Measurements from ENCODE around the gene KCNH1.
"Not testable (repeated sequence)": the region's sequence is repeated elsewhere in the genome, so short reads cannot be mapped to it uniquely, and the experiment has no call there.

Gene KCNH1

GRCh38 chr1:211024901-211025300 is 109.0 kb downstream of the KCNH1 start:
- TF ChIP-seq, protein P1, sequence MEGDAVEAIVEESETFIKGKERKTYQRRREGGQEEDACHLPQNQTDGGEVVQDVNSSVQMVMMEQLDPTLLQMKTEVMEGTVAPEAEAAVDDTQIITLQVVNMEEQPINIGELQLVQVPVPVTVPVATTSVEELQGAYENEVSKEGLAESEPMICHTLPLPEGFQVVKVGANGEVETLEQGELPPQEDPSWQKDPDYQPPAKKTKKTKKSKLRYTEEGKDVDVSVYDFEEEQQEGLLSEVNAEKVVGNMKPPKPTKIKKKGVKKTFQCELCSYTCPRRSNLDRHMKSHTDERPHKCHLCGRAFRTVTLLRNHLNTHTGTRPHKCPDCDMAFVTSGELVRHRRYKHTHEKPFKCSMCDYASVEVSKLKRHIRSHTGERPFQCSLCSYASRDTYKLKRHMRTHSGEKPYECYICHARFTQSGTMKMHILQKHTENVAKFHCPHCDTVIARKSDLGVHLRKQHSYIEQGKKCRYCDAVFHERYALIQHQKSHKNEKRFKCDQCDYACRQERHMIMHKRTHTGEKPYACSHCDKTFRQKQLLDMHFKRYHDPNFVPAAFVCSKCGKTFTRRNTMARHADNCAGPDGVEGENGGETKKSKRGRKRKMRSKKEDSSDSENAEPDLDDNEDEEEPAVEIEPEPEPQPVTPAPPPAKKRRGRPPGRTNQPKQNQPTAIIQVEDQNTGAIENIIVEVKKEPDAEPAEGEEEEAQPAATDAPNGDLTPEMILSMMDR (IDR thresholded peaks at IDR 0.05; ENCODE audit: low read depth, low read length), result no peak
- no peak for DNase-seq (ENCODE audit: extremely low read depth, low read depth)

DNA sequence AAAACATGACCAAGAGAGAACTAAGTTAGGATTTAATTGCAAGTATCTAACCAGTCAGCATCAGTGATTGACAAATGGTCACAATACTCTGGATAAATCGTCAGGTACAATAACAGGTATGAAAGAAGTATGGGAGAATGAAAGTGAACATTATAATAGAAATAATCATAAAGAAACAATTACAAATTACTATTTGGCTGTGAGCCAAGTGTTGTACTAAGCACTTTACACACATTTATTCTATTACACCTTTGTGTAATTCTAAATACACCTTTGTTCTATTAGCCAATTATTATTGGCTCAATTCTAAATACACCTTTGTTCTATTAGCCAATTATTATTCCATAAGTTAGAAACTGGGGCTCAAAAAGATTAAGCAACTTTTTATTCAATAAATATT is 114.7 kb downstream of the KCNH1 start:
- DNase-seq (ENCODE audit: extremely low read depth, low read depth), result no peak
- TF ChIP-seq, protein P1 (IDR thresholded peaks at IDR 0.05; ENCODE audit: low read depth, low read length), result no peak

GRCh38 chr1:211018690-211019089 is 115.3 kb downstream of the KCNH1 start:
- TF ChIP-seq, protein P1 (IDR thresholded peaks at IDR 0.05; ENCODE audit: low read depth, low read length), result no peak

GRCh38 chr1:211017075-211017718 is 116.8 kb downstream of the KCNH1 start:
- TF ChIP-seq, protein P1 (IDR thresholded peaks at IDR 0.05; ENCODE audit: low read depth, low read length), result no peak

More at GRCh38 chr1:211018690-211019089, 115.3 kb downstream of the KCNH1 start:
- DNase-seq (ENCODE audit: extremely low read depth, low read depth), result no peak

GRCh38 chr1:211014275-211014674 is 119.7 kb downstream of the KCNH1 start:
- TF ChIP-seq, protein P1 (IDR thresholded peaks at IDR 0.05; ENCODE audit: low read depth, low read length), result no peak
- no peak for DNase-seq (ENCODE audit: extremely low read depth, low read depth)

More at GRCh38 chr1:211017075-211017718, 116.8 kb downstream of the KCNH1 start:
- DNase-seq (ENCODE audit: extremely low read depth, low read depth), result no peak

DNA sequence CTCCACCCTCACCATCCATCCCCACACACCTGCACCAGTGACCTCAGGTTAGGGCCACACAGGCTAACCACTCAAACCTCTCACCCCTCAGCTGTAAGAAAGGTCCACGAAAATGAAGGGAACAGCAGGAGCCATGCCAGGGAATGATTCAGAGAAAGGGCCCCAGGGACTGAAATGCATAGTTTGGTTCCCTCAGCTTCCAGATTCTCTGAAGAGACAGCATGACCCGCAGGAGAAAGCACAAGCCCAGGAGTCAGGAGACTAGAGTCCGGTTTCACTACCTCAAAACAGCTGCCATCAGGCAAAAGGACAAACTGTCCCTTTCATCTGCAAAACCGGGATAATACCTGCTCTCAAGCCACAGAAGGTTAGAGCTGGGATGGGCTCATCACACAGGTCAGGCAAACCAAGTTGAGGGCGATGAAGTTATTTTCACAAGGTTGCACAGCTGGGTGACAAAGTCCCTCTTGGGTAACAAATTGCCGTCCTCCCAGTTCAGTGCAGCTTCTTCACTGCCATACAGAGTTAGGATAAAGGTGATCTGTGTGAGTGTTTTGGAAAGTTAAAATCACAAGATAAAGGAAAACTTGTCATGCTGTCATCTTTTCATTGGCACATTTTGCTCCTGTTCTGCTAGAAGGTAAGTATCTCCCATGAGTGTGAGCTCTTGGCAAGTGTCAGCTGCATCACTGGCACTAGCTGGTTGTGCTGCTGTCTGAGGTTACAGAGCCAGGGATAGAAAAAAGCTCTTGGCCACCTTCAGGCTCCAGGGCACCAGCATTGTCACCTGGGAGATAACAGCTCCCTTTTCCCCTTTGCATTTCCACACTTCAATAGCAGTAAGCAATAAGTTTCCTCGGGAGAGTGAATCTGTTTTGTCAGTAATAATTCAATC is 120.4 kb downstream of the KCNH1 start:
- TF ChIP-seq, protein P1 (IDR thresholded peaks at IDR 0.05; ENCODE audit: low read depth, low read length), result no peak
- no peak for DNase-seq (ENCODE audit: extremely low read depth, low read depth)

GRCh38 chr1:211011128-211011527 is 122.8 kb downstream of the KCNH1 start:
- DNase-seq (ENCODE audit: extremely low read depth, low read depth), result not testable (repeated sequence)

Data from AG09319 (cell line).